ENCODE data around the gene LRMDA. TPM values are rescaled to one million over a fixed set of nuclear protein-coding genes. Genes with fewer than 3 reads are reported as not detected.

Gene LRMDA
- total RNA-seq, 1 experiment from 2014 or later: 1.2 TPM

GRCh38 chr10:75392744-75393143 is 38.7 kb upstream of the LRMDA start:
- H4K20me1 ChIP-seq (ENCODE audit: low read length): no peaks in the 10 kb centered on the region
- H3K9me3 ChIP-seq (ENCODE audit: low read length): no peaks in the 10 kb centered on the region
- ChIA-PET POLR2A (ENCODE audit: unreplicated experiment) (no interaction called here), CTCF (no interaction called here)
- no peaks in the 10 kb centered on the region for H3F3A ChIP-seq (ENCODE audit: low read length, unreplicated experiment)
- no peaks in the 10 kb centered on the region for H3K9me2 ChIP-seq (replicated peaks; ENCODE audit: low read length)
- H3K27me3 ChIP-seq (ENCODE audit: low read length): peaks cover 37% of the 10 kb centered on the region
- H3K79me2 ChIP-seq (ENCODE audit: low read length): peaks cover 21% of the 10 kb centered on the region
- H3K27ac ChIP-seq (ENCODE audit: low read length): no peak overlapping the region
- no peak overlapping the region for H3K4me2 ChIP-seq (ENCODE audit: low read length)
- H3K4me1 ChIP-seq (ENCODE audit: insufficient read depth, low read length): peaks cover 6% of the 10 kb centered on the region; the same call in 1 of the 2 replicates
- no peaks in the 10 kb centered on the region for H3K36me3 ChIP-seq (ENCODE audit: low read depth, low read length)
- no peak overlapping the region for H2AFZ ChIP-seq (ENCODE audit: low read length)
- intact Hi-C loops (cut with micrococcal nuclease): no loop called here
- BruUV-seq (replicated peaks): no TSS peak
- DNase-seq (no peak), ATAC-seq (no peak)
- no peak overlapping the region for H3K9ac ChIP-seq (ENCODE audit: low read length)
- H3K4me3 ChIP-seq (ENCODE audit: low read length): no peak overlapping the region
- TF ChIP-seq EZH2phosphoT487 (IDR thresholded peaks at IDR 0.05; ENCODE audit: borderline replicate concordance, low read length): no peak
- no peak for TF ChIP-seq EZH2 (IDR thresholded peaks at IDR 0.05; ENCODE audit: low read length, unreplicated experiment)
- no peak for TF ChIP-seq CTCF (conservative IDR thresholded peaks at IDR 0.05; ENCODE audit: low read depth, low read length)

DNA sequence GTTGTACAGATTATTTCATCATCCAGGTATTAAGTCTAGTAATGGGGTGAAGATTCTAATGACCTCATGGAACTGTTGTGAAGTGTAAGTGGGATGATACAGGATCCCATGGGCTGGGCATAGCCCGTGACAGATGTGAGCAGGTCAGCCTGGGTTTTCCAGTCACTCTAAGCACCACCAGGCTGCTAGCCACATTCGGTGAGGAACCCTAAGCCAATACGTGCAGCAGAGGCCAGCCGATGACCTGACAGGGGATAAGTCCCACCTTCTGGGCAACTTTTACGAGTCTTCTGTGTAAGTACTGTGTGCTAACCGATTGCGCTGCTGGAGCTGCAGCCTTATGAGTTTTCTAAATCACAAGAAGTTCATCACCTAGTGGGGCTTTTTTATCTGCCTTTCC is 37.2 kb upstream of the LRMDA start:
- intact Hi-C loops (cut with micrococcal nuclease): no loop called here
- no peak overlapping the region for H2AFZ ChIP-seq (ENCODE audit: low read length)
- peaks cover 10% of the 10 kb centered on the region; the same call in 1 of the 2 replicates for H4K20me1 ChIP-seq (ENCODE audit: low read length)
- H3K9me3 ChIP-seq (ENCODE audit: low read length): no peaks in the 10 kb centered on the region
- H3K4me1 ChIP-seq (ENCODE audit: insufficient read depth, low read length): peaks cover 6% of the 10 kb centered on the region; the same call in 1 of the 2 replicates
- H3K27ac ChIP-seq (ENCODE audit: low read length): no peak overlapping the region
- H3K9me2 ChIP-seq (replicated peaks; ENCODE audit: low read length): no peaks in the 10 kb centered on the region
- no peak overlapping the region for H3K9ac ChIP-seq (ENCODE audit: low read length)
- ChIA-PET CTCF (interaction anchor here (0.8 kb wide), 1 partner anchor 7 kb away, joined by 4 read pairs; the partner anchor contains the start of gene ZNF503), POLR2A (ENCODE audit: unreplicated experiment) (interaction anchor here (0.6 to 0.7 kb wide), 3 partner anchors 13 to 160 kb away, joined by 3 to 11 read pairs (median 5); no protein-coding TSS in a partner anchor)
- TF ChIP-seq EZH2phosphoT487 (IDR thresholded peaks at IDR 0.05; ENCODE audit: borderline replicate concordance, low read length) (no peak), CTCF (conservative IDR thresholded peaks at IDR 0.05; ENCODE audit: low read depth, low read length) (no peak), EZH2 (IDR thresholded peaks at IDR 0.05; ENCODE audit: low read length, unreplicated experiment) (no peak)
- H3K79me2 ChIP-seq (ENCODE audit: low read length): peaks cover 36% of the 10 kb centered on the region
- no peaks in the 10 kb centered on the region for H3F3A ChIP-seq (ENCODE audit: low read length, unreplicated experiment)
- no peaks in the 10 kb centered on the region for H3K36me3 ChIP-seq (ENCODE audit: low read depth, low read length)
- BruUV-seq (replicated peaks): no TSS peak
- DNase-seq: no peak
- H3K27me3 ChIP-seq (ENCODE audit: low read length): peaks cover 52% of the 10 kb centered on the region
- no peak overlapping the region for H3K4me3 ChIP-seq (ENCODE audit: low read length)
- ATAC-seq: no peak
- H3K4me2 ChIP-seq (ENCODE audit: low read length): no peak overlapping the region
